Measurements from ENCODE around the gene SLC35E4. TPM values are rescaled to one million over a fixed set of nuclear protein-coding genes. Genes with fewer than 3 reads are reported as not detected.
A peak's percentile ranks its signal among the peaks of the same experiment; 100 is the strongest.

Gene SLC35E4
- total and polyA plus RNA-seq, 12 donors, result 0.60 to 7.0 (median 3.3) TPM

GRCh38 chr22:30607300-30607930 is 28.2 kb upstream of the SLC35E4 start:
- TF ChIP-seq POLR2A (IDR thresholded peaks at IDR 0.05), result no peak
- TF ChIP-seq CTCF (IDR thresholded peaks at IDR 0.05), result no peak
- peaks cover 34 to 40% of the 10 kb centered on the region in 2 donors for H3K4me1 ChIP-seq (replicated peaks in 1 of 2)
- 65 to 72% (median 70%) methylated on average over 7 of the region's 7 CpGs for WGBS, 4 donors
- no peaks in the 10 kb centered on the region for H3K9me3 ChIP-seq (replicated peaks in 1 of 3)
- no peaks in the 10 kb centered on the region for H3K27me3 ChIP-seq
- H3K4me3 ChIP-seq, result peak overlapping the region in 2 of 4 donors; percentile 42 to 68
- intact Hi-C loops (cut with DNase I), result no loop called here
- peak overlapping the region; percentile 6 to 93 (median 74) for H3K27ac ChIP-seq
- H3K36me3 ChIP-seq (replicated peaks in 1 of 2), result peaks cover 0 to 7% of the 10 kb centered on the region in 2 donors
- no peak for DNase-seq

- intact Hi-C loops (cut with DNase I), result no loop called here
- Histone ChIP-seq H3K9me3 (replicated peaks in 1 of 3) (no peaks in the 10 kb centered on the region), H3K4me3 (peak overlapping the region in 2 of 4 donors; percentile 42 to 68), H3K27ac (peak overlapping the region in 3 of 5 donors; percentile 74 to 86 (median 83)), H3K4me1 (replicated peaks in 1 of 2) (peaks cover 34 to 40% of the 10 kb centered on the region in 2 donors), H3K36me3 (replicated peaks in 1 of 2) (peaks cover 0 to 7% of the 10 kb centered on the region in 2 donors), H3K27me3 (no peaks in the 10 kb centered on the region)
- 79 to 87% (median 83%) methylated on average over 7 of the region's 7 CpGs for WGBS, 4 donors
- TF ChIP-seq POLR2A (IDR thresholded peaks at IDR 0.05) (no peak), CTCF (IDR thresholded peaks at IDR 0.05) (no peak)
- DNase-seq, result no peak
These were observed 27.6 kb upstream of the SLC35E4 start for GRCh38 chr22:30607939-30608338.

- Histone ChIP-seq H3K36me3 (replicated peaks in 1 of 2) (peaks cover 0 to 18% of the 10 kb centered on the region in 2 donors), H3K9me3 (replicated peaks in 1 of 3) (no peaks in the 10 kb centered on the region), H3K4me1 (replicated peaks in 1 of 2) (peaks cover 34 to 40% of the 10 kb centered on the region in 2 donors), H3K27ac (peak overlapping the region; percentile 50 to 86 (median 82)), H3K27me3 (no peaks in the 10 kb centered on the region), H3K4me3 (no peak overlapping the region)
- peak; percentile 62 to 84 (median 79) for DNase-seq
- intact Hi-C loops (cut with DNase I), result no loop called here
- TF ChIP-seq CTCF (IDR thresholded peaks at IDR 0.05), result no peak
- TF ChIP-seq POLR2A (IDR thresholded peaks at IDR 0.05), result peak in 1 of 2 donors; percentile 58
- WGBS, 4 donors, result 46 to 53% (median 50%) methylated on average over 16 to 17 of the region's 17 CpGs
These were observed 26.1 kb upstream of the SLC35E4 start for GRCh38 chr22:30609260-30610185.

- H3K4me1 ChIP-seq (replicated peaks in 1 of 2), result peaks cover 34 to 40% of the 10 kb centered on the region in 2 donors
- peaks cover 0 to 26% of the 10 kb centered on the region in 2 donors for H3K36me3 ChIP-seq (replicated peaks in 1 of 2)
- H3K27ac ChIP-seq, result peak overlapping the region in 3 of 5 donors; percentile 82 to 86 (median 83)
- peak in 6 of 7 donors; percentile 19 to 68 (median 54) for DNase-seq
- no peak for TF ChIP-seq POLR2A (IDR thresholded peaks at IDR 0.05)
- no peak for TF ChIP-seq CTCF (IDR thresholded peaks at IDR 0.05)
- H3K9me3 ChIP-seq (replicated peaks in 1 of 3), result no peaks in the 10 kb centered on the region
- 67 to 73% (median 70%) methylated on average over 7 of the region's 7 CpGs for WGBS, 4 donors
- intact Hi-C loops (cut with DNase I), result no loop called here
- H3K4me3 ChIP-seq, result no peak overlapping the region
- H3K27me3 ChIP-seq, result no peaks in the 10 kb centered on the region
These were observed 25.3 kb upstream of the SLC35E4 start for GRCh38 chr22:30610299-30610698.

Data from adrenal gland (tissue), 12 donors.